Fibroblast of skin of abdomen (primary cell): ENCODE data around the gene HUS1.

Experiments used
- DNase-seq: peaks from one replicate; pipeline ENCODE4 v3.0.0-alpha.2; 2013

Gene HUS1

DNA sequence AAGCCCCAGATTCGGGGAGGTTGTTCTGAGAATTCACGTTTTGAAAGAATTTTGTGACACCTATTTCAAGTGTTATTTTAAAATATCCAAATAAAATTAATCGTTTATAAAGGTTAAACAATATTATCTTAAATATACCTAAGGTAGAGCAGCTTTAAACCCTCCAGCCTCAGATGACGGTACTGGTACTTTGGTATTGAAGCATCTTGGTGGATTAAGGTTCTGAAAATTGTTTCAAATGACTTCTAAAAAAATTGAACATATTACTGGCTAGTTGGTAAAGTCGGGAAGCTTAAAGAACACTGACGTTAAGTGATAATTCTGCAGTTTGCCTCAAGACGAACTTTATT, 392 bp upstream of the HUS1 start:
- no peak for DNase-seq

- DNase-seq = no peak
These were observed 648 bp downstream of the HUS1 start for GRCh38 chr7:47978790-47979144.

- DNase-seq = no peak
These were observed 5.7 kb downstream of the HUS1 start for GRCh38 chr7:47973739-47974138.

DNA sequence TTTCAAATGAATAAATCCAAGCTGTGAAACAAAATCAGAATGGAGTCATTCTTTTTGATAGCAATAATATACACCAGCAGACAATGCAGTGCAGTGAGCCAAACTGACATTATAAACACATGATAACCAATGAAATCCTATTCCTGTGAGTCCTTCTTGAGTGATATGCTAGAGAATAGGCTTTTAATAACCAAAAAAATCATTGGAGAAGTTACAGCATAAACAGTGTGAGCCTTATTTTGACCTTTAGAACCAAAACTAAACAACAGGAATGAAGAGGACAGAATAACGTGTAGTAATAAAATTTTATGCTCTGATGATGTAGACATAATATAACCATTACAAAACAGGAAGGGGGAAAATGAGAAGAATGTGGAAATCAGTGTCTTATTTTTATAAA, 8.7 kb downstream of the HUS1 start:
- DNase-seq = no peak

DNA sequence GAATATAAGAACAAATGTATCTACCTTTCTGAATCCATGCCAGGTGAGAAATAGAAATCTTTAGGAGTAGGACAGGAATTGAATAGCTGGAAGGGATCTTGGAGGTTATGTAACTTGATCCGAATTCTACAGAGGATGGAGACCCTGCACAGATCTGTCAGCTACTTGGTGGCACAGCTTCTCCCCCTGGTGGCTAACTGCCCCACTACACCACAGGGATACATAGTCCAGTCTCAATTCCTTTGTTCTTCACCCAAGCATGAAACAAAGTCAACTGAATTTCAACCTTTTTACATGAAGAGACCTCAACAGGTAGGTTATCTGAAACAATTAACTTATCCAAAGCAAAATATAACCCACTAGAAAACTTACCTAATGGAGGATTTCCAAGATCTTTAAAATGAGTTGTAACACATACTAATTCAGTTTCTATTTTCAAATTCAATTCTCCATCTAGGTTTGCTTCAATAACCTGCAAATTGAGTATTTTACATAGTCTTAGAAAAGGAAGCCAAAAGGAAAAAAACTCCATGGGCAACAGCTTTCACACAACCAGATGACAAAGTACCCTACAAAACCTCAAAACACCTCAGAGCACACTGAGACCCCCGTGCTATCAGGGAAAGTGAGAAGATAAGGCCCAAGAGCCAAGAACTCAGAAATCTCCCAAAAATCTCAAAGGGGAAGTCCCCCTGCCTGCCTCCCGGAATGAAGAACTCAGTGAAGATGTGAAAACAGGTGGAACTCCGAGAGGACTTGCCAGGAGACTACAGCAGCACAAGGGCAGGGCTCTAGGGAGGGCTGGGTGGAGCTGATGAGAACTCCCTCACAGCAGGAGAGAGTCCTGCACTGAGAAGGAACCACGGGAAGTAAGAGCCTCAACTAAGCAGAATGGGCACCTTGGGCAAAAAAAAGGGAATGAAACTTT, 10.3 kb downstream of the HUS1 start:
- peak; percentile 67 for DNase-seq

- peak; percentile 32 for DNase-seq
These were observed 11.7 kb downstream of the HUS1 start for GRCh38 chr7:47967708-47968107.

- DNase-seq = no peak
These were observed 12.3 kb downstream of the HUS1 start for GRCh38 chr7:47967123-47967522.

DNA sequence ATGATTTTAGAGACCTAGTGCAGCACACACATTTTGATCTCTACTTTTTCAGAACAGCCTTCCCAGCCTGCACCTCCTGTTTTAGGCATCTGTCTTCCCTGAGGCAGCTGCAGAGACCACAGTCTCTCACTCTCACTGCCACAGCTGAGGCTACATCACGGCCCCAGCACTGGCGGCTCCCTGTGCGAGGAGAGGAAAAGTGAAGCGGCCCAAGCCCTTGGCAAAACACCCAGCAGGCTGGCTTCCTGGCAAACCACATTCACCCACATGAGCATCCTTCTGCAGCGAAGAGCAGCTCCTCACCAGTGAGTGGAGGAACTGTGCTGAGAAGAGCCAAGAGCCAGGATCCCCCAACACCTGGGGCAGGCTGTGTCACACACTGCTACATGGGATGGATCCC, 14.0 kb downstream of the HUS1 start:
- no peak for DNase-seq

DNA sequence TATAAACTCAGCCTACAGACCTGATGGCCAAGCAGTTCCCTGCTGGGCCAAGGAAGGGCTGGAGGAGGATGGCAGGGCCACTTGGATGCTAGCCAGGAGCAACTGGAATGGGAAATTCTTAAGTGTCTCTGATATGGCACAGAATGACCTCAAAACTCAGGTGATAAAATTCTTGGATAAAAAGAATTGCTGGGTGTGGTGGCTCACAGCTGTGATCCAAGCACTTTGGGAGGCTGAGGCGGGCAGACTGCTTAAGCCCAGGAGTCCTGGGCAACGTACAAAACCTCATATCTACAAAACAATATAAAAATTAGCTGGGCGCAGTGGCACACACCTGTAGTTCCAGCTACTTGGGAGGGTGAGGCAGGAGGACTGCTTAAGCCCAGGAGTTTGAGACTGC, 17.2 kb downstream of the HUS1 start:
- DNase-seq = no peak

- no peak for DNase-seq
These were observed 22.3 kb downstream of the HUS1 start for GRCh38 chr7:47957156-47957555.

DNA sequence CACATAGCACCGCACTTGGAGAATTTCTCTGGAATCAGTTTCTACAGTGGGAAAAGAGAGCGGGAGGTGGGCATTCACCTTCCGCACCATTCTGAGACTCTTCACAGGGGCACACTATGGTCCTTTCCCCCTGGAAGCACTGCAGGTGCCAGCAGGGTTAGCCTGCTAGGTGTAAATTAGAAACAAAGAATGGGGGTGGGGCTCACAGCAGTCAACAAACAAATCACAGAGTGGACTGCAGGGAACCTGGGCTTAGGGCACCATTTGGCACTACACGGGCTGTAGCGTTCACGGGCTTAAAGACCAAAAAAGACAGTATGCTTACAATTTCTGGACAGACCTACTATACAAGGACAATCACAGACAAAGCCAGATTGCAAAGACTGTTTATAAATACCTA, 23.2 kb downstream of the HUS1 start:
- DNase-seq = no peak

- peak; percentile 71 for DNase-seq
These were observed 25.0 kb downstream of the HUS1 start for GRCh38 chr7:47954231-47954911.

GRCh38 chr7:47953822-47954221, 25.6 kb downstream of the HUS1 start:
- no peak for DNase-seq

DNA sequence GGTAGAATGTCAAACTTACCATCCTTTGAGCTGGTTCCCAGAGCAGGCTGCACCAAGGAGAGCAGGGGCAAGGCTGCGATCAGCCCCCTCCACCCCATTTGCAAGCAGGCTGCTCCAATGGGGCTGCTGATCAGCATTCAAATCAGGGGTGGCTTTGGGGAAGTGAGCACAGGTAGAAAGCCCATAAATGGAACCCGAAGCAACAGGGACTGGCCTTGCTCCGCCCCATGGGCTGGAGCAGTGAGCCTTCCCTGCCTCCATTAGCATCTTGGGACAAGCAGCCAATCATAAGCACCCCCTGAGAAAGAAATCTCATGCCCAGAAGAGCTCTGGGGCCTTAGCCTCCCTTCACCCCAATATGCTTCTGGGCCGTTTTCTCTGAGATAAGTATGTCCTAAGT, 27.2 kb downstream of the HUS1 start:
- DNase-seq = no peak

DNA sequence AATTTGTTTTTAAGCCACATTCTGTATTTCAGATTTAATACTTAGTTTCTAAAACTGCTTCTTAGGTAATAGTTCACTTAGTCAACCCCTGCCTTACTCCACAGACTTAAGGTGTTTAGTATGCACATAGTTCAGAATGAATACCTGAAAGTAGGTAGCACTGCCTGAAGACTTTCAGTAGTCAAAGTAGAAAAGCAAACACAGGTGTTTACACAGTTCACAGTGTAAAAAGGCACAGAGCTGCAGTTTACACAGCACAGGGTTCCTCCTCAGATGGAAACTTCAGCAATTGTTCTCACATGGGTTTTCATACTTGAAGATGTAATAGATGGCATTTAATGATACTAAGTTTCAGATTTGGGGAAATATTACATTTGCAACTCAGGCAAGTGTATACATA, 28.0 kb downstream of the HUS1 start:
- no peak for DNase-seq

DNA sequence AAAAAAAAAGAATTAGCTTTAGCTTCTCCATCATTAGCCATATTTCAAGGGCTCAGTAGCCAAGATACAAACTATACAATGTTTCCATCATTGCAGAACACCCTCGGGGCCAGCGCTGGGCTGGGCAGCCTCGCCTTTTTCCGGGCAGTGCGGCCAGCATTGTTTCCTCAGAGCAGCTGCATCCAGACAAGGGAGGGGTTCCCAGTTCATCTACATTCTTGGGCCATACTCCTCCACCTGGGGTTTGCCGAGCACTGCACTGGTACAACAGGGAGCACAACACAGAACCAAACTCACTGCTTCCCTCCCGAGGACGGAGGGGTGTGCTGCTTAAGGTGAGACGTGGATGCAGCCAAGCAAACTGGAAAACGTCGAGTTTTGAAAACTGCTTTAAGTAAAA, 28.7 kb downstream of the HUS1 start:
- no peak for DNase-seq

GRCh38 chr7:47949703-47950102, 29.7 kb downstream of the HUS1 start:
- DNase-seq = no peak

GRCh38 chr7:47948141-47948790, 31.1 kb downstream of the HUS1 start, which contains the start of gene PKD1L1:
PKD1L1 (minus strand) TSS chr7:47948466; CDS start chr7:47948440, 26 bp downstream.
- no peak for DNase-seq

- DNase-seq = no peak
These were observed 32.1 kb downstream of the HUS1 start for GRCh38 chr7:47947355-47947749.

DNA sequence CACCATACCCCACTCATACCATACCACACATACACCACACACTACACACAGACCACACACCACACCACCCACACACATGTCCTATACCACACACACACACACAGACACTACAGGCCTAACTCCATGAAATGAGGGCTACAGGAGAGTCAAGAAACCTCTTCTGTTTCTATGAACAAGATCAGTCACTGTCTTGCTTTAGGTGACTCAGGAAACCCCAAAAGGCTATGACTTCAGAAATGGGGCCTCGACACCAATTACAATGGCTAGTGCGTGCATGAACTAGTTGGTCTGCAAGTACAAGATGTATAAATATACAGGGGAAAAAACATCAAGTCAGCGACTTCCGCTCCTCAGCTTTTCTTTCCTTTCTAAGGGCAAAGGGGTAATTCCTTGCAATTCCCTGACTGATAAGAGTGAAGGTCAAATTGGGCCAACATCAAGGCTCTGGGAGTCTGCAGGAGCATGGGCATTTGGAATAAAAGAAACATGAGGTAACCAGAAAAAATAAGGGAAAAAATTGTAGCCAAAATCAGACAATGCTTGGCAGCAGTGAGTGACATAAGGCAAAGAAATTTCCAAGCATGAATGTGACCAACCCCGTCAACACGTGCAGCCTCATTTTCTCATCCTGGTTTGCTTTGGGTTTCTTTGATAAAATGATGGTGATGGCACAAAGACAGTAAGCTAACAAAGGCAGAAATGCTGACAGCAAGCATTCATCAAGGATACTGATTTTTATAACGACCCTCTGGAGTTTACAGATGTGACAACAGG, 32.6 kb downstream of the HUS1 start:
- DNase-seq = no peak

DNA sequence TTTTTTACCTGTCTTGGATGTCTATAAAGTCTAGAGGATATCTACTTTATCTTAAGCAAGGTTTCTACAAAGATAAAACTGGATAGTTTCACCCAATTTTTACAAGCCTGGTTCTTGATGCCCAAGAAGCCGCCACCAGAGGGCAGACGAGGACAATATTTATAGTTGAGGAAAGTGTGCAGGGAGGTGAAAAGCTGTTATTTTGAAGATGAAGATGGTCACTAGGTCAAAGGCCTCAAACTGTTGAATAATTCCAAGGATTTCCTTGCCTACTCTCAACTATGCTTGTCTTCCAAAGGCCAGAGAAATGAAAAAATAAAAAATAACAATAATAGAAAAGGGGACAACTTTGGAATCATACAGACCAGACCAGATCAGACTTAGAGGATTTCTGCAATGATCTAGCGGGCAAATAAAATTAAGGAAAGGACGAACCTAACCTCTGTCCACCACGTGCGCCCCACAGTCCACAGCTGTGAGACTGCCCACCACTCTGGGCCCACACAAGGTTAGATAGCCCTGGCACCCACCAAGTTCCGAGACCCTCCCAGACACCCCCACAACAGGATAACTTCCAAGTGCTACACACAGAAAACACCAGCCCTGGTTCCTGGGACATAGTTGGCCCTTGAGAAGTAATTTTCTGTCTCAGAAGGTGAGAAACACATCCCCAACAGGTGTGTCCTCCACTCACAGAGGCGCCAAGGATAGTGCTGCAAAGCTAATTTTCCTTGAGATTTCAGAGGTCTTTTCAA, 34.0 kb downstream of the HUS1 start:
- DNase-seq = peak; percentile 53
